ENCODE measurements around the gene CHKA.

Gene CHKA

DNA sequence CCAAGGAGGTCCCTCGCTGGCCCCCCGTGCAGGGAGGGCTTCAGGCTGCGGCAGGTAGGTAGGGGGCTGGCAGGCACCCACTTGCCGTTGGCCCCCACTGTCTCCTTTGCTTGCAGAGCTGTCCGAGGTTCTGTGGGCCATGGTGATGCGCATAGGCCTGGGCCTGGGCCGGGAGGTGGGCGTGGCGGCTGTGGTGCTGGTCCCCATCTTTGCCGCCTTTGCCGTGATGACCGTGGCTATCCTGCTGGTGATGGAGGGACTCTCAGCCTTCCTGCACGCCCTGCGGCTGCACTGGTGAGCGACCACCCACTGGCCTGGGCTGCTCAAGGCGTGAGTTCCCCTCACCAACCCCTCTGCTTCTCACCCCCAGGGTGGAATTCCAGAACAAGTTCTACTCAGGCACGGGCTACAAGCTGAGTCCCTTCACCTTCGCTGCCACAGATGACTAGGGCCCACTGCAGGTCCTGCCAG is 70.8 kb downstream of the CHKA start:
- no peak for TF ChIP-seq EZH2phosphoT487 (IDR thresholded peaks at IDR 0.05; ENCODE audit: borderline replicate concordance)
- TF ChIP-seq, protein P1, sequence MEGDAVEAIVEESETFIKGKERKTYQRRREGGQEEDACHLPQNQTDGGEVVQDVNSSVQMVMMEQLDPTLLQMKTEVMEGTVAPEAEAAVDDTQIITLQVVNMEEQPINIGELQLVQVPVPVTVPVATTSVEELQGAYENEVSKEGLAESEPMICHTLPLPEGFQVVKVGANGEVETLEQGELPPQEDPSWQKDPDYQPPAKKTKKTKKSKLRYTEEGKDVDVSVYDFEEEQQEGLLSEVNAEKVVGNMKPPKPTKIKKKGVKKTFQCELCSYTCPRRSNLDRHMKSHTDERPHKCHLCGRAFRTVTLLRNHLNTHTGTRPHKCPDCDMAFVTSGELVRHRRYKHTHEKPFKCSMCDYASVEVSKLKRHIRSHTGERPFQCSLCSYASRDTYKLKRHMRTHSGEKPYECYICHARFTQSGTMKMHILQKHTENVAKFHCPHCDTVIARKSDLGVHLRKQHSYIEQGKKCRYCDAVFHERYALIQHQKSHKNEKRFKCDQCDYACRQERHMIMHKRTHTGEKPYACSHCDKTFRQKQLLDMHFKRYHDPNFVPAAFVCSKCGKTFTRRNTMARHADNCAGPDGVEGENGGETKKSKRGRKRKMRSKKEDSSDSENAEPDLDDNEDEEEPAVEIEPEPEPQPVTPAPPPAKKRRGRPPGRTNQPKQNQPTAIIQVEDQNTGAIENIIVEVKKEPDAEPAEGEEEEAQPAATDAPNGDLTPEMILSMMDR (conservative IDR thresholded peaks at IDR 0.05; ENCODE audit: low read length), result no peak
- Histone ChIP-seq H3K4me3 (ENCODE audit: low read length, poor library complexity, severe bottlenecking) (no peak overlapping the region), H3K9me3 (ENCODE audit: insufficient read depth, low read depth, low read length) (no peaks in the 10 kb centered on the region), H2AFZ (ENCODE audit: low read length) (no peak overlapping the region), H3K27me3 (ENCODE audit: insufficient read depth, low read length, poor library complexity, severe bottlenecking) (no peaks in the 10 kb centered on the region), H3K9ac (ENCODE audit: low read depth, low read length, poor library complexity, severe bottlenecking) (no peak overlapping the region), H3F3A (ENCODE audit: low read depth) (no peaks in the 10 kb centered on the region), H3K4me1 (ENCODE audit: insufficient read depth, low read length, poor library complexity, severe bottlenecking) (no peaks in the 10 kb centered on the region), H3K4me2 (ENCODE audit: low read depth, low read length, poor library complexity, severe bottlenecking) (no peak overlapping the region), H3K9me2 (replicated peaks; ENCODE audit: low read depth, low read length) (no peaks in the 10 kb centered on the region), H3K79me2 (ENCODE audit: insufficient read depth, low read length) (no peaks in the 10 kb centered on the region), H3K36me3 (ENCODE audit: insufficient read depth, low read length) (no peaks in the 10 kb centered on the region), H4K20me1 (ENCODE audit: insufficient read depth, low read length, poor library complexity, severe bottlenecking) (no peaks in the 10 kb centered on the region)

DNA sequence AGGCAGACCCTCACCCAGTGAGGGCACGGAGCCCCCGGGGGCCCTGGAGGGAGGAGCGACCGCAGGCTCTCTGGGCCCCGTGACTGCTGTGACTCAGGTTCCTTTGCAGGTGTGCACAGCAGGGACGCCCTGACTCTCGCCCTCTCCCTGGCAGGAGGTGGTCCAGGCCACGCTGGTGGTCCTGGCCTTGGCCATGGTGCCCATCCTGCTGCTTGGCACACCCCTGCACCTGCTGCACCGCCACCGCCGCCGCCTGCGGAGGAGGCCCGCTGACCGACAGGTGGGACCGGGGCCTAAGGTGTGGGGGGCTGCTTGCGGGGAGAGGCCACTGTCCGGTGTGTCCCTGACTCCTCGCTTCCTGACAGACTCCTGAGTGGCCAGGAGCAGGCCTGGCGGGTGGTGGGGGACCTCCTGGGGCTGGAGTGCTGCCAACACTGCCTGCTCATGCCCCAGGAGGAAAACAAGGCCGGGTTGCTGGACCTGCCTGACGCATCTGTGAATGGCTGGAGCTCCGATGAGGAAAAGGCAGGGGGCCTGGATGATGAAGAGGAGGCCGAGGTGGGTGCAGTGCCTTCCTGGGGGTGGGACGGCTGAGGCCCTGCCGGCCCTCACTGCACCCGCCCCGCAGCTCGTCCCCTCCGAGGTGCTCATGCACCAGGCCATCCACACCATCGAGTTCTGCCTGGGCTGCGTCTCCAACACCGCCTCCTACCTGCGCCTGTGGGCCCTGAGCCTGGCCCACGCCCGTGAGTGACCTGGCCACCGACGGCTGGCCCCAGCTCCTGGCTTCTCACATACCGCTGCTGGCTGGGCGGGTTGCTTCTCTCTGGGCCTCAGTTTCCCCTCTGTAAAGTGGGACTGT is 71.4 kb downstream of the CHKA start:
- TF ChIP-seq EZH2phosphoT487 (IDR thresholded peaks at IDR 0.05; ENCODE audit: borderline replicate concordance), result no peak
- TF ChIP-seq, protein P1 (conservative IDR thresholded peaks at IDR 0.05; ENCODE audit: low read length), result no peak
- no peak overlapping the region for H2AFZ ChIP-seq (ENCODE audit: low read length)
- H3F3A ChIP-seq (ENCODE audit: low read depth), result no peaks in the 10 kb centered on the region
- H3K27me3 ChIP-seq (ENCODE audit: insufficient read depth, low read length, poor library complexity, severe bottlenecking), result no peaks in the 10 kb centered on the region
- H3K4me1 ChIP-seq (ENCODE audit: insufficient read depth, low read length, poor library complexity, severe bottlenecking), result no peaks in the 10 kb centered on the region
- no peaks in the 10 kb centered on the region for H4K20me1 ChIP-seq (ENCODE audit: insufficient read depth, low read length, poor library complexity, severe bottlenecking)
- H3K9me2 ChIP-seq (replicated peaks; ENCODE audit: low read depth, low read length), result no peaks in the 10 kb centered on the region
- H3K4me2 ChIP-seq (ENCODE audit: low read depth, low read length, poor library complexity, severe bottlenecking), result no peak overlapping the region
- H3K79me2 ChIP-seq (ENCODE audit: insufficient read depth, low read length), result no peaks in the 10 kb centered on the region
- no peak overlapping the region for H3K9ac ChIP-seq (ENCODE audit: low read depth, low read length, poor library complexity, severe bottlenecking)
- H3K4me3 ChIP-seq (ENCODE audit: low read length, poor library complexity, severe bottlenecking), result no peak overlapping the region
- H3K36me3 ChIP-seq (ENCODE audit: insufficient read depth, low read length), result no peaks in the 10 kb centered on the region
- no peaks in the 10 kb centered on the region for H3K9me3 ChIP-seq (ENCODE audit: insufficient read depth, low read depth, low read length)

DNA sequence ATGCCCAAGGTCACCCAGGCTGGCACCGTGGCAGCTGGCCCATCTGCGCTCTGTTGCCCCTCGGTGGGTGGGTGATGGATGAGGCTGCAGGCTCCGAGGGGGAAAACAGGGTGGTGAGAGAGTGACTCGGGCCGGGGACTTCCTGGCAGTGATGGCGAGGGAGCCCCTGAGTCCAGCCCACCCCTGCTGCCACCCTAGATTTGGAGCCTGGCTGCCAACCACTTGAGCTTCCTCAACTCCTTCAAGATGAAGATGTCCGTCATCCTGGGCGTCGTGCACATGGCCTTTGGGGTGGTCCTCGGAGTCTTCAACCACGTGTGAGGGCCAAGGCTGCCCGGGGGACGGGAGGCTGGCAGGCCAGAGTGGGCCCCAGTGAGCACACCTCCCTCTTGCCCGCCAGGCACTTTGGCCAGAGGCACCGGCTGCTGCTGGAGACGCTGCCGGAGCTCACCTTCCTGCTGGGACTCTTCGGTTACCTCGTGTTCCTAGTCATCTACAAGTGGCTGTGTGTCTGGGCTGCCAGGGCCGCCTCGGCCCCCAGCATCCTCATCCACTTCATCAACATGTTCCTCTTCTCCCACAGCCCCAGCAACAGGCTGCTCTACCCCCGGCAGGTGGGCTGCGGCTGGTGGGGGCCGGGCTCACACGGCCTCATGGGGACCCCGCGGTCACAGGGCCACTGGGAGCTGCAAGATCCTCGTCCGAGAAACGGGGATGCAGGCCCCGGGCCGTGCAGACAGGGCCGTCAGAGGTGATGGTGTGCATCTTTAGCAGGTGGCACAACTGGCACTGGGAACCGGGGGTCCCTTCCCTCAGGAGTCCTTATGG is 72.3 kb downstream of the CHKA start:
- no peaks in the 10 kb centered on the region for H3F3A ChIP-seq (ENCODE audit: low read depth)
- TF ChIP-seq, protein P1 (conservative IDR thresholded peaks at IDR 0.05; ENCODE audit: low read length), result no peak
- TF ChIP-seq EZH2phosphoT487 (IDR thresholded peaks at IDR 0.05; ENCODE audit: borderline replicate concordance), result no peak
- no peaks in the 10 kb centered on the region for H3K27me3 ChIP-seq (ENCODE audit: insufficient read depth, low read length, poor library complexity, severe bottlenecking)
- no peaks in the 10 kb centered on the region for H3K36me3 ChIP-seq (ENCODE audit: insufficient read depth, low read length)
- no peak overlapping the region for H3K4me2 ChIP-seq (ENCODE audit: low read depth, low read length, poor library complexity, severe bottlenecking)
- H3K9me2 ChIP-seq (replicated peaks; ENCODE audit: low read depth, low read length), result no peaks in the 10 kb centered on the region
- no peaks in the 10 kb centered on the region for H4K20me1 ChIP-seq (ENCODE audit: insufficient read depth, low read length, poor library complexity, severe bottlenecking)
- no peak overlapping the region for H3K4me3 ChIP-seq (ENCODE audit: low read length, poor library complexity, severe bottlenecking)
- no peak overlapping the region for H3K9ac ChIP-seq (ENCODE audit: low read depth, low read length, poor library complexity, severe bottlenecking)
- no peaks in the 10 kb centered on the region for H3K79me2 ChIP-seq (ENCODE audit: insufficient read depth, low read length)
- H3K9me3 ChIP-seq (ENCODE audit: insufficient read depth, low read depth, low read length), result no peaks in the 10 kb centered on the region
- H2AFZ ChIP-seq (ENCODE audit: low read length), result no peak overlapping the region
- H3K4me1 ChIP-seq (ENCODE audit: insufficient read depth, low read length, poor library complexity, severe bottlenecking), result no peaks in the 10 kb centered on the region
